ENCODE data around the gene ZNF692. TPM values are rescaled to one million over a fixed set of nuclear protein-coding genes. Genes with fewer than 3 reads are reported as not detected.

Gene ZNF692
- total and polyA plus RNA-seq, 4 donors: 26.1 to 58.5 (median 36.3) TPM

DNA sequence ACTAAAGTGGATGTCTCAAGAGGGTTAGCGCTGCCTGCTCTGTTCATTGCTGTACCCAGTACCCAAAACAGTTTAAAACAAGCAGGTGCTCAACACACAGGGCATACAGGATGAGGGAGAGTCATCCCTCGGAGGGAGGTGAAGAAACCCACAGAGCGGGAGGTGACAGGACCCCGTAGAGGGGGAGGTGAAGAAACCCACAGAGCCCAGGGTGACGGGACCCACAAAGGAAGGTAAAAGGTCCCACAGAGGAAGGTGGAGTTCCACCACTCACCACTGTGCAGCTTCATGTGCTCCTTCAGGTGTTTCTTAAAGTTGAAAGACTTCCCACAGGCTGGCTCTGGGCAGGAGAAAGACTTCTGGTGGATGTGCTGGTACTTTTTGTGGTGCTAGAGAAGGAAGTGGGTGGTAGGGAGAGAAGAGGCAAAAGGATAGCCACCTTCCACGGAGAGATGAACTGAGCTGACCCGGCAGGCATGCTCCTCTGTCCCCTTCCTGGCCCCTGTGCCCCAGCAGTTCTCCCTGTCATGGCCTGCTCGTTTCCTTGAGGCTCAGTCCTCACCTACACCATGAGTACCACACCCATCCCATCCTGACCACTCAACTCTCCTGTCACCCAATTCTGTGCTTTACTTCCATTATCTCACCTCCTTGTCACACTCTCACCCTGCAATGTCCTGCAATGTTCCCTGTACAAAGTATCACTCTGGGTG lies 5.1 kb downstream of the ZNF692 start:
- ATAC-seq (ENCODE audit: insufficient read depth, low FRiP score): no peak
- TF ChIP-seq, protein P1, sequence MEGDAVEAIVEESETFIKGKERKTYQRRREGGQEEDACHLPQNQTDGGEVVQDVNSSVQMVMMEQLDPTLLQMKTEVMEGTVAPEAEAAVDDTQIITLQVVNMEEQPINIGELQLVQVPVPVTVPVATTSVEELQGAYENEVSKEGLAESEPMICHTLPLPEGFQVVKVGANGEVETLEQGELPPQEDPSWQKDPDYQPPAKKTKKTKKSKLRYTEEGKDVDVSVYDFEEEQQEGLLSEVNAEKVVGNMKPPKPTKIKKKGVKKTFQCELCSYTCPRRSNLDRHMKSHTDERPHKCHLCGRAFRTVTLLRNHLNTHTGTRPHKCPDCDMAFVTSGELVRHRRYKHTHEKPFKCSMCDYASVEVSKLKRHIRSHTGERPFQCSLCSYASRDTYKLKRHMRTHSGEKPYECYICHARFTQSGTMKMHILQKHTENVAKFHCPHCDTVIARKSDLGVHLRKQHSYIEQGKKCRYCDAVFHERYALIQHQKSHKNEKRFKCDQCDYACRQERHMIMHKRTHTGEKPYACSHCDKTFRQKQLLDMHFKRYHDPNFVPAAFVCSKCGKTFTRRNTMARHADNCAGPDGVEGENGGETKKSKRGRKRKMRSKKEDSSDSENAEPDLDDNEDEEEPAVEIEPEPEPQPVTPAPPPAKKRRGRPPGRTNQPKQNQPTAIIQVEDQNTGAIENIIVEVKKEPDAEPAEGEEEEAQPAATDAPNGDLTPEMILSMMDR (IDR thresholded peaks at IDR 0.05; ENCODE audit: control extremely low read depth, extremely low read depth): no peak
- H3K9me3 ChIP-seq (ENCODE audit: control insufficient read depth in 4 of 4, insufficient read depth in 3 of 4, low read length in 3 of 4): no peaks in the 10 kb centered on the region
- peaks cover 7 to 24% (median 14%) of the 10 kb centered on the region in 4 donors for H3K36me3 ChIP-seq (ENCODE audit: control insufficient read depth in 4 of 4, insufficient read depth in 4 of 4, low read length in 4 of 4)
- no peaks in the 10 kb centered on the region for H3K27me3 ChIP-seq (ENCODE audit: control insufficient read depth in 3 of 3, insufficient read depth in 3 of 3, low read length in 2 of 3)
- 75 to 83% methylated on average over 8 of the region's 8 CpGs for WGBS, 2 donors
- no peak overlapping the region for H3K4me3 ChIP-seq
- no peak overlapping the region for H3K9ac ChIP-seq (ENCODE audit: insufficient read depth in 1 of 2, low read length in 2 of 2)
- H3K4me1 ChIP-seq (ENCODE audit: control insufficient read depth in 5 of 5, insufficient read depth in 5 of 5, low read length in 5 of 5): peaks cover 0 to 14% (median 7%) of the 10 kb centered on the region in 5 donors
- DNase-seq: no peak
- no peak overlapping the region for H3K27ac ChIP-seq (ENCODE audit: low read depth in 1 of 2, low read length in 1 of 2)

DNA sequence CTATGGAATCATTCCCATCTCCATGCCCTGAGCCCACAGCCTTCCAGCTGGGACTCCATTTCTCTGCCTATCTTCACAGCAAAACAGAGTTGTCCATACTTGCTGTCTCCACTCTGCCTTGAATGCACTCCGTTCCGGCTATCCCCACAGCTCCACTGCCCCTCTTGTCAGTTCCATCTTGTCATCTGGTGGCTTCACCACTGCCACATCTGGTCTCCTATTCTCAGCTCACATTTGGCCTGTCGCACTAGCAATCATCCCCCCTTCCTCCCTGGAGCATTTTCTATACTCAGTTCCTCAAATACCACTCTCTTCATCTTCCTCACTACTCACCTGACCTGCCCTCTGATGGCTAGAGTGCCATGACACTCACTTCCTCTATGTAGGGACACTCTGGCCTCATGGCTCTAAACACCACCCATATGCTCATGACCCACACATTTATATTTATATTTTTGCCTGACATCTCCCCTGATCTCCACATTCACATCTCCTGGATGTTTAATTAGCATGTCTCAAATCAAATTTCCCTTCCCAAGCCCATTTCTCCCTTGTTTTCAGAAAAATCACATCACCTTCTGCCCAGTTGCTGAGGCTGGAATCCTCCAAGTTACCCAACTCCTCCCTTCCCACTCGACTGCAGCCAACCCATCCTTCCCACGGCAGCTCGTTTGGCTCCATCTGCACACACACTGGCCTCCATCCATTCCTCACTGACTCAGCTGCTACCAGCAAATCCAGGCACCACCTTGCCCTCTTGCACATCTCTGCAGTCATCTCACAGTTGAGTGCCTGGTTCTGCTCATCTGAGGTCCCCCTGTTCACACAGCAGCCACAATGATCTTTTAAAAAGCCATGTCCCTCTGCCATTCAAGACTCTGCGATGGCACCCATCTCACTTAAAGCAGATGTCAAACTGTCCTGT lies 6.1 kb downstream of the ZNF692 start:
- H3K27me3 ChIP-seq (ENCODE audit: control insufficient read depth in 3 of 3, insufficient read depth in 3 of 3, low read length in 2 of 3): no peaks in the 10 kb centered on the region
- no peaks in the 10 kb centered on the region for H3K9me3 ChIP-seq (ENCODE audit: control insufficient read depth in 4 of 4, insufficient read depth in 3 of 4, low read length in 3 of 4)
- peak overlapping the region in 1 of 2 donors; percentile 11 for H3K27ac ChIP-seq (ENCODE audit: low read depth in 1 of 2, low read length in 1 of 2)
- no peak overlapping the region for H3K4me3 ChIP-seq
- no peak overlapping the region for H3K9ac ChIP-seq (ENCODE audit: insufficient read depth in 1 of 2, low read length in 2 of 2)
- ATAC-seq (ENCODE audit: insufficient read depth, low FRiP score) (no peak), DNase-seq (no peak)
- peaks cover 0 to 6% (median 5%) of the 10 kb centered on the region in 5 donors for H3K4me1 ChIP-seq (ENCODE audit: control insufficient read depth in 5 of 5, insufficient read depth in 5 of 5, low read length in 5 of 5)
- TF ChIP-seq, protein P1 (IDR thresholded peaks at IDR 0.05; ENCODE audit: control extremely low read depth, extremely low read depth): no peak
- peaks cover 15 to 34% (median 18%) of the 10 kb centered on the region in 4 donors for H3K36me3 ChIP-seq (ENCODE audit: control insufficient read depth in 4 of 4, insufficient read depth in 4 of 4, low read length in 4 of 4)
- WGBS, 2 donors: 85% methylated on average over 7 of the region's 7 CpGs

DNA sequence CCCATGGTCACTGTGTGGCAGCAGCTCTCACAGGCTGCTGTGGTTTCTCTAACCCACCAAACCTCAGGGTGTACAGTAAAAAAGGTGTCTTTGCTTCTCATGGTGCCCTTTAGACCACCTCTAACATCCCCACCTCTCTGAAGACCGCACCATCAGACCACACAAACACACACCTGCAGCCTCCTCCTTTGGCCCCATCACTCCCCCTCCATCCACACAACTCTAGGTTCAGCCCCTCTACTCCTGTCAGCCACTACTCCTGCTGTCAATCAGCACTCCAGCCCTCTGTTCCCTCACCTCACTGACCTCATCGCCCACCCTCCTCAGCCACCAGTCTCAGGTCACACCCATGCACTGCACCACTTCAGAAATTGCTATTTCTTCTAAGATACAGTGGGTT lies 7.5 kb downstream of the ZNF692 start:
- H3K4me1 ChIP-seq (ENCODE audit: control insufficient read depth in 5 of 5, insufficient read depth in 5 of 5, low read length in 5 of 5): peaks cover 0 to 3% (median 0%) of the 10 kb centered on the region in 5 donors

More for the DNA sequence above, 7.5 kb downstream of the ZNF692 start:
- no peak for ATAC-seq (ENCODE audit: insufficient read depth, low FRiP score)
- no peak for DNase-seq
- Histone ChIP-seq H3K9ac (ENCODE audit: insufficient read depth in 1 of 2, low read length in 2 of 2) (no peak overlapping the region), H3K36me3 (ENCODE audit: control insufficient read depth in 4 of 4, insufficient read depth in 4 of 4, low read length in 4 of 4) (peaks cover 19 to 48% (median 24%) of the 10 kb centered on the region in 4 donors), H3K27me3 (ENCODE audit: control insufficient read depth in 3 of 3, insufficient read depth in 3 of 3, low read length in 2 of 3) (no peaks in the 10 kb centered on the region), H3K27ac (ENCODE audit: low read depth in 1 of 2, low read length in 1 of 2) (no peak overlapping the region), H3K4me3 (no peak overlapping the region), H3K9me3 (ENCODE audit: control insufficient read depth in 4 of 4, insufficient read depth in 3 of 4, low read length in 3 of 4) (peaks cover 0 to 2% (median 0%) of the 10 kb centered on the region in 4 donors)
- 93 to 98% methylated on average over 2 of the region's 2 CpGs for WGBS, 2 donors
- TF ChIP-seq, protein P1 (IDR thresholded peaks at IDR 0.05; ENCODE audit: control extremely low read depth, extremely low read depth): no peak

Measured in lung (tissue), 12 donors.